Endodermal cell (in vitro differentiated cells): ENCODE measurements around the gene CTSL. TPM values are rescaled to one million over a fixed set of nuclear protein-coding genes. Genes with fewer than 3 reads are reported as not detected.

ENCODE experiments used
- DNase-seq: peaks from one replicate; pipeline ENCODE4 v3.0.0-alpha.2; 2017
- H3K27ac ChIP-seq: 2 replicates; pipeline ENCODE4 v1.5.1; 2013; ENCODE audit warnings: mild to moderate bottlenecking, low read depth, low read length, moderate library complexity
- H3K27me3 ChIP-seq: 2 replicates; pipeline ENCODE4 v1.6.1; 2013; ENCODE audit warnings: mild to moderate bottlenecking, low read length, moderate library complexity; ENCODE audit not compliant: insufficient read depth, control insufficient read depth, poor library complexity, severe bottlenecking
- H3K36me3 ChIP-seq: 2 replicates; pipeline ENCODE4 v1.7.0; 2013; ENCODE audit warnings: mild to moderate bottlenecking, low read length, moderate library complexity; ENCODE audit not compliant: control insufficient read depth, insufficient read depth
- H3K4me1 ChIP-seq: one replicate; pipeline ENCODE4 v1.7.0; 2013; ENCODE audit warnings: low read length; ENCODE audit not compliant: control insufficient read depth, insufficient read depth
- H3K4me3 ChIP-seq: 2 replicates; pipeline ENCODE4 v1.5.1; 2013; ENCODE audit warnings: mild to moderate bottlenecking, low read length, moderate library complexity
- H3K9ac ChIP-seq: 2 replicates; pipeline ENCODE4 v1.6.1; 2013; ENCODE audit warnings: mild to moderate bottlenecking, low read length, moderate library complexity; ENCODE audit not compliant: poor library complexity, severe bottlenecking; ENCODE audit errors: extremely low read depth
- H3K9me3 ChIP-seq: 2 replicates; pipeline ENCODE4 v1.6.1; 2013; ENCODE audit warnings: mild to moderate bottlenecking, low read length, moderate library complexity; ENCODE audit not compliant: control insufficient read depth
- H3K27ac Mint-ChIP-seq: 2 replicates; pipeline ENCODE4 v1.8.0; 2020; ENCODE audit warnings: mixed read lengths
- H3K27me3 Mint-ChIP-seq: 2 replicates; pipeline ENCODE4 v1.8.0; 2021; ENCODE audit warnings: mild to moderate bottlenecking, mixed read lengths; ENCODE audit not compliant: insufficient read depth
- H3K36me3 Mint-ChIP-seq: 2 replicates; pipeline ENCODE4 v1.8.0; 2020; ENCODE audit warnings: low read depth, mixed read lengths
- H3K4me1 Mint-ChIP-seq: 2 replicates; pipeline ENCODE4 v1.8.0; 2020; ENCODE audit warnings: mixed read lengths
- H3K4me3 Mint-ChIP-seq: 2 replicates; pipeline ENCODE4 v1.8.0; 2020; ENCODE audit warnings: mild to moderate bottlenecking, moderate library complexity, mixed read lengths
- H3K9me3 Mint-ChIP-seq: 2 replicates; pipeline ENCODE4 v1.8.0; 2020; ENCODE audit warnings: mild to moderate bottlenecking, mixed read lengths
- CTCF ChIP-seq: fragments of 200-600 bp; sonication (generic); conservative IDR thresholded peaks from 2 replicates; pipeline ENCODE4 v1.5.0; 2021; ENCODE audit warnings: antibody characterized with exemption, mild to moderate bottlenecking
- WGBS, 2 experiments: methylation state at CpG; one replicate each; pipeline versions ENCODE4 v1.1.5 to v1.1.7; 2013; ENCODE audit warnings: missing lambda C conversion rate in 2 of 2, mixed read lengths in 1 of 2; ENCODE audit not compliant: insufficient coverage in 1 of 2, insufficient read length in 1 of 2; 5-methylcytosine and 5-hydroxymethylcytosine counted together
- total RNA-seq, 2 donors: library from RNA; stranded (reverse); fragmentation: NEBNext Ultra II Directional in 1 of 2; extraction: Animal tissue kit (Norgen Biotek cat#: 25700) in 1 of 2; gene quantifications; 2 replicates in 1 of 2; 3 replicates in 1 of 2; pipeline ENCODE4 v1.2.1, GENCODE V29; 2021

Gene CTSL
- total RNA-seq, 2 donors from 2014 or later: 81.2 to 131 TPM

GRCh38 chr9:87748881-87749280 lies 23.0 kb downstream of the CTSL start:
- H3K4me1 Mint-ChIP-seq: no peaks in the 10 kb centered on the region
- WGBS, 2 experiments: 100% methylated on average over 1 of the region's 1 CpG; no CpG with 5 or more reads in 1 of the 2 experiments
- H3K27ac Mint-ChIP-seq: no peak overlapping the region
- Histone ChIP-seq H3K9ac (no peak overlapping the region), H3K36me3 (no peaks in the 10 kb centered on the region), H3K27ac (no peak overlapping the region), H3K4me1 (no peaks in the 10 kb centered on the region), H3K9me3 (peaks cover 10% of the 10 kb centered on the region), H3K4me3 (no peak overlapping the region), H3K27me3 (no peaks in the 10 kb centered on the region)
- peaks cover 12% of the 10 kb centered on the region for H3K9me3 Mint-ChIP-seq
- no peak for TF ChIP-seq CTCF
- DNase-seq: no peak
- no peaks in the 10 kb centered on the region for H3K27me3 Mint-ChIP-seq
- no peak overlapping the region for H3K4me3 Mint-ChIP-seq
- H3K36me3 Mint-ChIP-seq: no peaks in the 10 kb centered on the region

- Histone ChIP-seq H3K9ac (no peak overlapping the region), H3K27ac (no peak overlapping the region), H3K9me3 (peaks cover 11% of the 10 kb centered on the region), H3K4me3 (no peak overlapping the region), H3K4me1 (no peaks in the 10 kb centered on the region), H3K27me3 (no peaks in the 10 kb centered on the region), H3K36me3 (no peaks in the 10 kb centered on the region)
- TF ChIP-seq CTCF: no peak
- no peak overlapping the region for H3K27ac Mint-ChIP-seq
- no peaks in the 10 kb centered on the region for H3K36me3 Mint-ChIP-seq
- H3K27me3 Mint-ChIP-seq: no peaks in the 10 kb centered on the region
- WGBS, 2 experiments: 79 to 100% methylated on average over 1 to 5 of the region's 5 CpGs
- no peak overlapping the region for H3K4me3 Mint-ChIP-seq
- H3K9me3 Mint-ChIP-seq: peaks cover 8% of the 10 kb centered on the region
- no peaks in the 10 kb centered on the region for H3K4me1 Mint-ChIP-seq
- no peak for DNase-seq
Observed at GRCh38 chr9:87749335-87750035, 23.6 kb downstream of the CTSL start.

- Mint-ChIP-seq H3K36me3 (no peaks in the 10 kb centered on the region), H3K4me3 (no peak overlapping the region), H3K27me3 (no peaks in the 10 kb centered on the region), H3K9me3 (peaks cover 7% of the 10 kb centered on the region), H3K4me1 (no peaks in the 10 kb centered on the region), H3K27ac (no peak overlapping the region)
- no peak overlapping the region for H3K27ac ChIP-seq
- H3K9ac ChIP-seq: no peak overlapping the region
- H3K27me3 ChIP-seq: no peaks in the 10 kb centered on the region
- no peak for DNase-seq
- H3K36me3 ChIP-seq: no peaks in the 10 kb centered on the region
- TF ChIP-seq CTCF: no peak
- H3K4me1 ChIP-seq: no peaks in the 10 kb centered on the region
- H3K9me3 ChIP-seq: peaks cover 11% of the 10 kb centered on the region
- WGBS, 2 experiments: 71 to 100% methylated on average over 1 to 2 of the region's 2 CpGs
- H3K4me3 ChIP-seq: no peak overlapping the region
Observed at GRCh38 chr9:87750726-87751125, 24.8 kb downstream of the CTSL start.
